ENCODE data around the gene TSHR. TPM values are rescaled to one million over a fixed set of nuclear protein-coding genes. Genes with fewer than 3 reads are reported as not detected.

The TSHR gene
- total RNA-seq, 4 donors from 2014 or later: 0.37 to 2.4 (median 0.85) TPM

DNA sequence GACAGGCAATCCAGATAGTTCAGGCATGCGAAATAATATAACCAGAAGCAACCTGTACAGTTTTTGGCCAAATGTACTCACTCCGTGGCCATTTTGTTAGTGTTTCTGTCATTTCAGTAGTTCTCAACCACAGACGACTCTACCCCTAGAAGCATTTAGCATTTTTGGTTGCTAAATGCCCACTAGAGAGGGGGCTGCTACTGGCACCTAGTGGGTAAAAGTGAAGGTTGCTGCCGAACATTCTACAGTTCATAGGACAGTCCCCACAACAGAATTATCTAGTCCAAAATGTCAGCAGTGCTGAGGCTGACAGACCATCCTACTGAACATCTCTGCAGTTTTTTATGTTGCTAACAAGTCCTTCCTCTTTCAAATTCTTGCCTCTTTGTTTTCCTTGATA, 107.4 kb downstream of the TSHR start:
- no peaks in the 10 kb centered on the region for H3K27me3 ChIP-seq
- intact Hi-C loops (cut with DNase I; ENCODE audit: low total_unique reads) (no loop called here), in situ Hi-C loops (cut with MboI; ENCODE audit: low pct_ligation_motif_present in 1 of 4, low pct_unique_long_range_greater_than_20kb in 1 of 4, low sequenced_read_pairs in 3 of 4) (no loop called here)
- no peak for TF ChIP-seq POLR2A (IDR thresholded peaks at IDR 0.05)
- TF ChIP-seq EP300 (IDR thresholded peaks at IDR 0.05; ENCODE audit: low read depth): no peak
- TF ChIP-seq, protein P1, sequence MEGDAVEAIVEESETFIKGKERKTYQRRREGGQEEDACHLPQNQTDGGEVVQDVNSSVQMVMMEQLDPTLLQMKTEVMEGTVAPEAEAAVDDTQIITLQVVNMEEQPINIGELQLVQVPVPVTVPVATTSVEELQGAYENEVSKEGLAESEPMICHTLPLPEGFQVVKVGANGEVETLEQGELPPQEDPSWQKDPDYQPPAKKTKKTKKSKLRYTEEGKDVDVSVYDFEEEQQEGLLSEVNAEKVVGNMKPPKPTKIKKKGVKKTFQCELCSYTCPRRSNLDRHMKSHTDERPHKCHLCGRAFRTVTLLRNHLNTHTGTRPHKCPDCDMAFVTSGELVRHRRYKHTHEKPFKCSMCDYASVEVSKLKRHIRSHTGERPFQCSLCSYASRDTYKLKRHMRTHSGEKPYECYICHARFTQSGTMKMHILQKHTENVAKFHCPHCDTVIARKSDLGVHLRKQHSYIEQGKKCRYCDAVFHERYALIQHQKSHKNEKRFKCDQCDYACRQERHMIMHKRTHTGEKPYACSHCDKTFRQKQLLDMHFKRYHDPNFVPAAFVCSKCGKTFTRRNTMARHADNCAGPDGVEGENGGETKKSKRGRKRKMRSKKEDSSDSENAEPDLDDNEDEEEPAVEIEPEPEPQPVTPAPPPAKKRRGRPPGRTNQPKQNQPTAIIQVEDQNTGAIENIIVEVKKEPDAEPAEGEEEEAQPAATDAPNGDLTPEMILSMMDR (IDR thresholded peaks at IDR 0.05): no peak
- no peak for TF ChIP-seq POLR2AphosphoS5 (IDR thresholded peaks at IDR 0.05)
- H3K4me3 ChIP-seq: no peak overlapping the region
- H3K27ac ChIP-seq: no peak overlapping the region
- no peaks in the 10 kb centered on the region for H3K36me3 ChIP-seq
- H3K9me3 ChIP-seq: no peaks in the 10 kb centered on the region
- whole genome bisulfite sequencing, 2 donors (ENCODE audit: low coverage in 1 of 2): 3 to 16% methylated on average over 3 to 4 of the region's 4 CpGs
- no peaks in the 10 kb centered on the region for H3K4me1 ChIP-seq
- no peak for DNase-seq

DNA sequence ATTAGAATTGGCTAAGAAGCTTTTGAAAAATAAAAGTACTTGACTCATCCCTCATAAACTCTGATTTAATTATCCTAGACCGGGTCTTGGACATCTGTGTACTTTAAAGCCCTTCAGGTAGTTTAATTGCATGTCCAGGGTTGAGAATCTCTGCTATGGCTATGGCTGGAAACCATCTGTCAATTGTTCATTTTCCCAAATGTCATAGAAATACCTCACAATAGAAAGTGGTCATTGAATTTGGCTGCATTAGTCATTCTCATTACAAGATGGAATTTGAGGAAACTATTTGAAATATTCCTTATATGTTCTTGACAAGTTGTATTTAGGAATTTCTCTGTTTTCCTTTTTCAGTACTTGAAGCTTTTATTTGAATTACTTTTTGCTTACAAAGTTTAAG, 111.3 kb downstream of the TSHR start:
- intact Hi-C loops (cut with DNase I; ENCODE audit: low total_unique reads) (no loop called here), in situ Hi-C loops (cut with MboI; ENCODE audit: low pct_ligation_motif_present in 1 of 4, low pct_unique_long_range_greater_than_20kb in 1 of 4, low sequenced_read_pairs in 3 of 4) (no loop called here)
- H3K27me3 ChIP-seq: no peaks in the 10 kb centered on the region
- DNase-seq: no peak
- no peak for TF ChIP-seq POLR2AphosphoS5 (IDR thresholded peaks at IDR 0.05)
- no peak for TF ChIP-seq POLR2A (IDR thresholded peaks at IDR 0.05)
- no peak for TF ChIP-seq EP300 (IDR thresholded peaks at IDR 0.05; ENCODE audit: low read depth)
- TF ChIP-seq, protein P1 (IDR thresholded peaks at IDR 0.05): no peak
- H3K4me1 ChIP-seq: no peaks in the 10 kb centered on the region
- H3K27ac ChIP-seq: no peak overlapping the region
- H3K4me3 ChIP-seq: no peak overlapping the region
- WGBS, 2 donors (ENCODE audit: low coverage in 1 of 2): 33 to 36% methylated on average over 1 of the region's 1 CpG
- peaks cover 8 to 12% of the 10 kb centered on the region in 2 donors for H3K9me3 ChIP-seq
- H3K36me3 ChIP-seq: no peaks in the 10 kb centered on the region

DNA sequence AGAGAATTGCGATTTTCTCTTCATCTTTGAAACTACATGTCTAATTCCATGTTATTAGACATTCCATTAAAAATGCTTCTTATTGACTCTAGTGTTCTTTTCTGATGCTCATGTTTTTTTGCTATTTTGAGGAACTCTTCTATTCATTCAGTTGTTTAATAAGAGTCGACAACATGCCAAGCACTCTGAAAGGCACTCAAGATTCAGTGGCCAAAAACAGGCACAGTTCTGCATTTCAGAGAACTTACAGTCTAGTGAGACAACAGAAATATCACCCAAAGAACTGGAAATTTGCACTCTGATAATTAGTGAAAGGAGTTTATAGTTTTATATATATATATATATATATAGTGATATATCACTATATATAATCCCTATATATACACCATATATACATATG, 111.7 kb downstream of the TSHR start:
- WGBS, 2 donors (ENCODE audit: low coverage in 1 of 2): 88 to 95% methylated on average over 1 to 2 of the region's 2 CpGs
- Histone ChIP-seq H3K36me3 (no peaks in the 10 kb centered on the region), H3K4me3 (no peak overlapping the region), H3K4me1 (no peaks in the 10 kb centered on the region), H3K27ac (no peak overlapping the region), H3K27me3 (no peaks in the 10 kb centered on the region), H3K9me3 (peaks cover 8 to 12% of the 10 kb centered on the region in 2 donors)
- DNase-seq: no peak
- in situ Hi-C loops (cut with MboI; ENCODE audit: low pct_ligation_motif_present in 1 of 4, low pct_unique_long_range_greater_than_20kb in 1 of 4, low sequenced_read_pairs in 3 of 4) (no loop called here), intact Hi-C loops (cut with DNase I; ENCODE audit: low total_unique reads) (no loop called here)
- TF ChIP-seq, protein P1 (IDR thresholded peaks at IDR 0.05): no peak
- TF ChIP-seq POLR2A (IDR thresholded peaks at IDR 0.05) (no peak), EP300 (IDR thresholded peaks at IDR 0.05; ENCODE audit: low read depth) (no peak), POLR2AphosphoS5 (IDR thresholded peaks at IDR 0.05) (no peak)

DNA sequence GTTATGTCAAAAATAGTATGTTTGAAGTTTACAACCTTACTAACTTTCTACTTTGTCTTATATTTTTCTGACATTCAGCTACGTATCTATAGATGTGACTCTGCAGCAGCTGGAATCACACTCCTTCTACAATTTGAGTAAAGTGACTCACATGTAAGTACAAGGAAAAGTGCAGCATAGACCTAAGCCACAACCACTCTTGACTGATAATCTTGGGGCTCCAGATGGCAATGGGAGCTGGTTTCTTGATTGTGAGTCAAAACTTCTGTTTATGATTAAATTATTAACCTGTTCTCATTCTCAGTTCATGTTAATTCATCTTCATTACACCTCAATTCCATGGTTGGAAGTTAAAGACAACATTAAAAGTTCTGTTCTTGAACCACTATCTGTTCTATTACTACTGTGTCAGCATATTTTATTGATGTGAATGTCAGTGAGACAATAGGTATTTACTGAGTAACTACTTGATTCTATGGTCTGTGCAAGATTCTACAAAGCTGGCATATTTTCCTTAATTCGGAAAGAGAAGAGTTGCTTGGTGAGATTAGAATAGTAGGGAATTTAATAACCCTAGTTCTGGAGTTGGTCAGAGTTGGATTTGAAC, 112.9 kb downstream of the TSHR start:
- H3K27ac ChIP-seq: no peak overlapping the region
- H3K27me3 ChIP-seq: no peaks in the 10 kb centered on the region
- no peaks in the 10 kb centered on the region for H3K4me1 ChIP-seq
- WGBS, 2 donors (ENCODE audit: low coverage in 1 of 2): 80 to 86% methylated on average over 2 of the region's 2 CpGs
- no peak for DNase-seq
- no peaks in the 10 kb centered on the region for H3K36me3 ChIP-seq
- in situ Hi-C loops (cut with MboI; ENCODE audit: low pct_ligation_motif_present in 1 of 4, low pct_unique_long_range_greater_than_20kb in 1 of 4, low sequenced_read_pairs in 3 of 4): no loop called here
- H3K9me3 ChIP-seq: peaks cover 8 to 12% of the 10 kb centered on the region in 2 donors
- no peak overlapping the region for H3K4me3 ChIP-seq
- intact Hi-C loops (cut with DNase I; ENCODE audit: low total_unique reads): no loop called here
- TF ChIP-seq EP300 (IDR thresholded peaks at IDR 0.05; ENCODE audit: low read depth) (no peak), POLR2A (IDR thresholded peaks at IDR 0.05) (no peak), POLR2AphosphoS5 (IDR thresholded peaks at IDR 0.05) (no peak)
- TF ChIP-seq, protein P1 (IDR thresholded peaks at IDR 0.05): no peak
